ENCODE measurements around the gene TMEM131L. TPM values are rescaled to one million over a fixed set of nuclear protein-coding genes. Genes with fewer than 3 reads are reported as not detected.

Gene TMEM131L
- total and polyA plus RNA-seq, 9 donors: 3.6 to 18.4 (median 10.7) TPM

- intact Hi-C loops (cut with DNase I): no loop called here
- Histone ChIP-seq H3K4me3 (no peak overlapping the region), H3K27me3 (no peaks in the 10 kb centered on the region), H3K27ac (no peak overlapping the region), H3K36me3 (no peaks in the 10 kb centered on the region), H3K4me1 (ENCODE audit: insufficient read depth) (no peaks in the 10 kb centered on the region), H3K9me3 (no peaks in the 10 kb centered on the region)
- WGBS, 3 donors: 69 to 80% (median 77%) methylated on average over 1 of the region's 1 CpG
- DNase-seq: no peak
- TF ChIP-seq POLR2A (IDR thresholded peaks at IDR 0.05) (no peak), CTCF (IDR thresholded peaks at IDR 0.05) (no peak), EP300 (IDR thresholded peaks at IDR 0.05) (no peak)
These were observed 179.0 kb downstream of the TMEM131L start for GRCh38 chr4:153645183-153645582.

GRCh38 chr4:153646261-153646660 is 180.1 kb downstream of the TMEM131L start:
- Histone ChIP-seq H3K4me1 (ENCODE audit: insufficient read depth) (no peaks in the 10 kb centered on the region), H3K36me3 (no peaks in the 10 kb centered on the region), H3K4me3 (no peak overlapping the region), H3K27me3 (no peaks in the 10 kb centered on the region), H3K27ac (no peak overlapping the region), H3K9me3 (no peaks in the 10 kb centered on the region)
- TF ChIP-seq EP300 (IDR thresholded peaks at IDR 0.05) (no peak), POLR2A (IDR thresholded peaks at IDR 0.05) (no peak), CTCF (IDR thresholded peaks at IDR 0.05) (no peak)
- WGBS, 3 donors: 38 to 66% (median 45%) methylated on average over 1 of the region's 1 CpG
- intact Hi-C loops (cut with DNase I): no loop called here
- no peak for DNase-seq

- H3K9me3 ChIP-seq: no peaks in the 10 kb centered on the region
- no peak overlapping the region for H3K4me3 ChIP-seq
- no peak overlapping the region for H3K27ac ChIP-seq
- TF ChIP-seq POLR2A (IDR thresholded peaks at IDR 0.05): no peak
- no peak for TF ChIP-seq EP300 (IDR thresholded peaks at IDR 0.05)
- no peak for TF ChIP-seq CTCF (IDR thresholded peaks at IDR 0.05)
- DNase-seq: no peak
- H3K4me1 ChIP-seq (ENCODE audit: insufficient read depth): no peaks in the 10 kb centered on the region
- no peaks in the 10 kb centered on the region for H3K36me3 ChIP-seq
- intact Hi-C loops (cut with DNase I): no loop called here
- no peaks in the 10 kb centered on the region for H3K27me3 ChIP-seq
- 94 to 100% (median 100%) methylated on average over 1 of the region's 1 CpG for WGBS, 3 donors
These were observed 180.8 kb downstream of the TMEM131L start for GRCh38 chr4:153646978-153647377.

GRCh38 chr4:153647975-153648374 is 181.8 kb downstream of the TMEM131L start:
- WGBS, 3 donors: 38 to 56% (median 50%) methylated on average over 4 of the region's 4 CpGs
- Histone ChIP-seq H3K36me3 (no peaks in the 10 kb centered on the region), H3K27ac (no peak overlapping the region), H3K9me3 (no peaks in the 10 kb centered on the region), H3K4me1 (ENCODE audit: insufficient read depth) (no peaks in the 10 kb centered on the region), H3K27me3 (no peaks in the 10 kb centered on the region), H3K4me3 (no peak overlapping the region)
- intact Hi-C loops (cut with DNase I): no loop called here
- TF ChIP-seq CTCF (IDR thresholded peaks at IDR 0.05) (no peak), POLR2A (IDR thresholded peaks at IDR 0.05) (no peak), EP300 (IDR thresholded peaks at IDR 0.05) (no peak)
- DNase-seq: no peak
